Ishikawa (cell line): Measurements from ENCODE around the gene ARMH4.

Experiments used
- CREB1 ChIP-seq: IDR thresholded peaks from 2 replicates; pipeline ENCODE4 v1.6.1; 2012; ENCODE audit warnings: low read depth
- EGR1 ChIP-seq: IDR thresholded peaks from 2 replicates; pipeline ENCODE4 v1.6.1; 2012
- EP300 ChIP-seq: IDR thresholded peaks from 2 replicates; pipeline ENCODE4 v1.6.1; 2012; ENCODE audit warnings: borderline replicate concordance
- MAX ChIP-seq: IDR thresholded peaks from 2 replicates; pipeline ENCODE4 v1.6.1; 2012
- NFIC ChIP-seq: IDR thresholded peaks from 2 replicates; pipeline ENCODE4 v1.6.1; 2012
- RAD21 ChIP-seq: IDR thresholded peaks from 2 replicates; pipeline ENCODE4 v1.6.1; 2012; ENCODE audit warnings: low read depth
- REST ChIP-seq: IDR thresholded peaks from 2 replicates; pipeline ENCODE4 v1.6.1; 2012; ENCODE audit warnings: low read depth, mild to moderate bottlenecking
- TAF1 ChIP-seq: IDR thresholded peaks from 2 replicates; pipeline ENCODE4 v1.6.1; 2012; ENCODE audit warnings: low read depth, mild to moderate bottlenecking
- TCF12 ChIP-seq: IDR thresholded peaks from 2 replicates; pipeline ENCODE4 v1.6.1; 2012; ENCODE audit warnings: low read depth
- TEAD4 ChIP-seq: IDR thresholded peaks from 2 replicates; pipeline ENCODE4 v1.6.1; 2012
- USF1 ChIP-seq: IDR thresholded peaks from 2 replicates; pipeline ENCODE4 v1.6.1; 2012
- YY1 ChIP-seq: IDR thresholded peaks from 2 replicates; pipeline ENCODE4 v1.6.1; 2012; ENCODE audit warnings: low read depth
- ZBTB7A ChIP-seq: IDR thresholded peaks from 2 replicates; pipeline ENCODE4 v1.6.1; 2012; ENCODE audit warnings: low read depth

GRCh38 chr14:58193542-58193941, 41.5 kb upstream of the ARMH4 start:
- TF ChIP-seq MAX (no peak), EGR1 (no peak), EP300 (no peak), RAD21 (no peak), YY1 (no peak), REST (no peak), TAF1 (no peak), CREB1 (no peak), USF1 (no peak), TCF12 (no peak), TEAD4 (no peak), NFIC (no peak), ZBTB7A (no peak)
